Measurements from ENCODE around the gene EGFR.

DNA sequence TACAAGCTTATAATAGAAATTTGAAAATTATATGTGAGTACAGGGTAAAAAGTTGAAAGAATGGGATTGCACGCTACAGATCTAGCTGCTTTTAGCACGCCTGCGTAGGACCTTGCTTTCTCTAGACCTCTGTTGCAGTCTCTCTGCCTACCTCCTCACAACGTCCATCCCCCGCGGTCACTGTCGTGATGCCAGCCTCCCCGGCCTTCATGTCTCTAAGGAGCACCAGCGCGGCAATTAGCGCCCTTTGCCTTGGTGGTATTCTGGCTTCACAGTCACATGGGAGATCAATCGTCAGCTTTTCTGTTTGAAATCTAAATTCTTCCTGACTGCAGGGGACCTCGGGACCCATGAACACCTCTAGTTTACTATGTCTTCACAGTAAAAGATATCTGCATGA, 131.3 kb downstream of the EGFR start:
- TF ChIP-seq POLR2A (IDR thresholded peaks at IDR 0.05), result no peak
- TF ChIP-seq CTCF (IDR thresholded peaks at IDR 0.05), result no peak

Measured in heart left ventricle (tissue), 13 donors.